MM.1S (cell line): Measurements from ENCODE around the gene GOLGA3.

Experiments
- DNase-seq: peaks from one replicate; pipeline ENCODE4 v3.0.0-alpha.2; 2015
- H2AFZ ChIP-seq: fragments of 300-600 bp; sonication (generic); 2 replicates; pipeline ENCODE4 v1.6.0; 2016; ENCODE audit warnings: antibody characterized with exemption, low read length
- H3F3A ChIP-seq: fragments of 300-600 bp; sonication (generic); 2 replicates; pipeline ENCODE4 v1.6.1; 2016; ENCODE audit warnings: mild to moderate bottlenecking, antibody characterized with exemption, low read length, moderate library complexity, mixed read lengths; ENCODE audit not compliant: insufficient read depth
- H3K27ac ChIP-seq: fragments of 300-600 bp; sonication (generic); 2 replicates; pipeline ENCODE4 v1.5.1; 2016; ENCODE audit warnings: mild to moderate bottlenecking, low read length
- H3K27me3 ChIP-seq: fragments of 300-600 bp; sonication (generic); replicated peaks from 2 replicates; pipeline ENCODE4 v1.6.0; 2016; ENCODE audit warnings: low read length; ENCODE audit not compliant: insufficient read depth
- H3K36me3 ChIP-seq: fragments of 300-600 bp; sonication (generic); replicated peaks from 2 replicates; pipeline ENCODE4 v1.6.1; 2016; ENCODE audit warnings: mild to moderate bottlenecking, low read length, mixed read lengths; ENCODE audit not compliant: insufficient read depth
- H3K4me1 ChIP-seq: fragments of 300-600 bp; sonication (generic); 2 replicates; pipeline ENCODE4 v1.6.1; 2016; ENCODE audit warnings: low read length, mixed read lengths
- H3K4me2 ChIP-seq: fragments of 300-600 bp; sonication (generic); 2 replicates; pipeline ENCODE4 v1.6.0; 2016; ENCODE audit warnings: low read depth, low read length
- H3K4me3 ChIP-seq: fragments of 300-600 bp; sonication (generic); 2 replicates; pipeline ENCODE4 v1.5.1; 2016; ENCODE audit warnings: low read length, mixed read lengths
- H3K79me2 ChIP-seq: fragments of 300-600 bp; sonication (generic); 2 replicates; pipeline ENCODE4 v1.6.1; 2016; ENCODE audit warnings: mixed run types, low read length, mixed read lengths
- H3K9ac ChIP-seq: fragments of 300-600 bp; sonication (generic); 2 replicates; pipeline ENCODE4 v1.6.1; 2016; ENCODE audit warnings: low read length, mixed read lengths
- H3K9me2 ChIP-seq: fragments of 300-600 bp; sonication (generic); replicated peaks from 2 replicates; pipeline ENCODE4 v1.6.1; 2016; ENCODE audit warnings: mild to moderate bottlenecking, low read length, mixed read lengths; ENCODE audit not compliant: insufficient read depth
- H3K9me3 ChIP-seq: fragments of 300-600 bp; sonication (generic); replicated peaks from 2 replicates; pipeline ENCODE4 v1.6.1; 2016; ENCODE audit warnings: mild to moderate bottlenecking, low read length, mixed read lengths; ENCODE audit not compliant: insufficient read depth
- H4K20me1 ChIP-seq: fragments of 300-600 bp; sonication (generic); 2 replicates; pipeline ENCODE4 v1.6.1; 2016; ENCODE audit warnings: mild to moderate bottlenecking, low read length, moderate library complexity, mixed read lengths; ENCODE audit not compliant: insufficient read depth
- EZH2 ChIP-seq: fragments of 300-600 bp; sonication (generic); optimal IDR thresholded peaks from 2 replicates; pipeline ENCODE3; 2017; ENCODE audit warnings: low read depth, mild to moderate bottlenecking, antibody characterized with exemption, low read length, mixed read lengths
- EZH2phosphoT487 ChIP-seq: fragments of 300-600 bp; sonication (generic); IDR thresholded peaks from 2 replicates; pipeline ENCODE4 v1.6.1; 2018; ENCODE audit warnings: antibody characterized with exemption, low read length
- TF ChIP-seq, protein P1 (sequence below): fragments of 300-600 bp; sonication (generic); IDR thresholded peaks from 2 replicates; pipeline ENCODE4 v1.5.1; 2016; ENCODE audit warnings: antibody characterized with exemption, low read length, mixed read lengths

Gene GOLGA3

DNA sequence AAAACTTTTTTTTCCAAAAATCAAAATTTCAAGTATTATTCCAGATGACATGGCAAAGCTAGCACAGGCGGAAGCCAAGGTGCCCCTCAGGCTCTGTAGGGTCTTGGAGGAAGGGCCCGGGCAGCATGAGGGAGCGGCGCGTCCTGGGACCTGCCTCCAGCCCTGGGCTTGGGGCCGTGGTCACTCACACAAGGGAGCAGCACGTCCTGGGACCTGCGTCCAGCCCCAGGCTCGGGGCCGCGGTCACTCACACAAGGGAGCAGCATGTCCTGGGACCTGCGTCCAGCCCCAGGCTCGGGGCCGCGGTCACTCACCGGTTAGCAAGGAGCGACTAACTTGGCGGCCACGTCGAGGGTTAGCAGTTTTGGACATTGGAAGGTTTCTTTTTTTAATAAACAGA is 11.9 kb upstream of the GOLGA3 start:
- Histone ChIP-seq H3K36me3 (no peaks in the 10 kb centered on the region), H3K9ac (no peak overlapping the region), H4K20me1 (no peaks in the 10 kb centered on the region), H3K79me2 (no peaks in the 10 kb centered on the region), H3K4me2 (no peak overlapping the region), H3K9me3 (no peaks in the 10 kb centered on the region), H3K27ac (no peak overlapping the region), H3K4me3 (no peak overlapping the region), H3K4me1 (no peaks in the 10 kb centered on the region), H3F3A (no peaks in the 10 kb centered on the region), H3K9me2 (no peaks in the 10 kb centered on the region), H2AFZ (no peak overlapping the region), H3K27me3 (no peaks in the 10 kb centered on the region)
- no peak for DNase-seq
- no peak for TF ChIP-seq EZH2phosphoT487
- TF ChIP-seq, protein P1, sequence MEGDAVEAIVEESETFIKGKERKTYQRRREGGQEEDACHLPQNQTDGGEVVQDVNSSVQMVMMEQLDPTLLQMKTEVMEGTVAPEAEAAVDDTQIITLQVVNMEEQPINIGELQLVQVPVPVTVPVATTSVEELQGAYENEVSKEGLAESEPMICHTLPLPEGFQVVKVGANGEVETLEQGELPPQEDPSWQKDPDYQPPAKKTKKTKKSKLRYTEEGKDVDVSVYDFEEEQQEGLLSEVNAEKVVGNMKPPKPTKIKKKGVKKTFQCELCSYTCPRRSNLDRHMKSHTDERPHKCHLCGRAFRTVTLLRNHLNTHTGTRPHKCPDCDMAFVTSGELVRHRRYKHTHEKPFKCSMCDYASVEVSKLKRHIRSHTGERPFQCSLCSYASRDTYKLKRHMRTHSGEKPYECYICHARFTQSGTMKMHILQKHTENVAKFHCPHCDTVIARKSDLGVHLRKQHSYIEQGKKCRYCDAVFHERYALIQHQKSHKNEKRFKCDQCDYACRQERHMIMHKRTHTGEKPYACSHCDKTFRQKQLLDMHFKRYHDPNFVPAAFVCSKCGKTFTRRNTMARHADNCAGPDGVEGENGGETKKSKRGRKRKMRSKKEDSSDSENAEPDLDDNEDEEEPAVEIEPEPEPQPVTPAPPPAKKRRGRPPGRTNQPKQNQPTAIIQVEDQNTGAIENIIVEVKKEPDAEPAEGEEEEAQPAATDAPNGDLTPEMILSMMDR: no peak

DNA sequence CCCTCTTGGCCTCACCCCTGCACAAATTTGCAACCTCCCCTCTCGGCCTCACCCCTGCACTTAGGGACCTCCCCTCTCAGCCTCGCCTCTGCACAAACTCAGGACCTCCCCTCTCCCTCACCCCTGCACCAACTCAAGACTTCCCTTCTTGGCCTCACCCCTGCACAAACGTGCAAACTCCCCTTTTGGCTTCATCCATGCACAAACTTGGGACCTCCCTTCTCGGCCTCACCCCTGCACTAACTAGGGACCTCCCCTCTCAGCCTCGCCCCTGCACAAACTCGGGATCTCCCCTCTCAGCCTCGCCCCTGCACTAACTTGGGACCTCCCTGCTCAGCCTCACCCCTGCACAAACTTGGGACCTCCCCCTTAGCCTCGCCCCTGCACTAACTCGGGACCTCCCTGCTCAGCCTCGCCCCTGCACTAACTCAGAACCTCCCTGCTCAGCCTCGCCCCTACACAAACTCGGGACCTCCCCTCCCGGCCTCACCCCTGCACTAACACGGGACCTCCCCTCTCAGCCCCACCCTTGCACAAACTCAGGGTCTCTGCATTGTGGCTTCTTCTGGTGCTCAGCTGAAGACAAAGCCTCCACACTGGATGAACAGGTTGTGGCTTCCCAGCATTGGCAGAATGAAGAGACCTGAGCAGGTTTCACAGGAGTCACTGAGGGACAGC is 11.0 kb upstream of the GOLGA3 start:
- H3K4me1 ChIP-seq: no peaks in the 10 kb centered on the region
- no peak for DNase-seq
- no peaks in the 10 kb centered on the region for H3K79me2 ChIP-seq
- H4K20me1 ChIP-seq: no peaks in the 10 kb centered on the region
- H3K4me3 ChIP-seq: no peak overlapping the region
- H3K27me3 ChIP-seq: no peaks in the 10 kb centered on the region
- no peak overlapping the region for H3K9ac ChIP-seq
- TF ChIP-seq EZH2phosphoT487 (no peak), EZH2 (no peak)
- TF ChIP-seq, protein P1: no peak
- H3K4me2 ChIP-seq: no peak overlapping the region
- no peak overlapping the region for H2AFZ ChIP-seq
- no peaks in the 10 kb centered on the region for H3K36me3 ChIP-seq
- H3F3A ChIP-seq: no peaks in the 10 kb centered on the region
- H3K9me2 ChIP-seq: no peaks in the 10 kb centered on the region
- H3K27ac ChIP-seq: no peak overlapping the region
- no peaks in the 10 kb centered on the region for H3K9me3 ChIP-seq

DNA sequence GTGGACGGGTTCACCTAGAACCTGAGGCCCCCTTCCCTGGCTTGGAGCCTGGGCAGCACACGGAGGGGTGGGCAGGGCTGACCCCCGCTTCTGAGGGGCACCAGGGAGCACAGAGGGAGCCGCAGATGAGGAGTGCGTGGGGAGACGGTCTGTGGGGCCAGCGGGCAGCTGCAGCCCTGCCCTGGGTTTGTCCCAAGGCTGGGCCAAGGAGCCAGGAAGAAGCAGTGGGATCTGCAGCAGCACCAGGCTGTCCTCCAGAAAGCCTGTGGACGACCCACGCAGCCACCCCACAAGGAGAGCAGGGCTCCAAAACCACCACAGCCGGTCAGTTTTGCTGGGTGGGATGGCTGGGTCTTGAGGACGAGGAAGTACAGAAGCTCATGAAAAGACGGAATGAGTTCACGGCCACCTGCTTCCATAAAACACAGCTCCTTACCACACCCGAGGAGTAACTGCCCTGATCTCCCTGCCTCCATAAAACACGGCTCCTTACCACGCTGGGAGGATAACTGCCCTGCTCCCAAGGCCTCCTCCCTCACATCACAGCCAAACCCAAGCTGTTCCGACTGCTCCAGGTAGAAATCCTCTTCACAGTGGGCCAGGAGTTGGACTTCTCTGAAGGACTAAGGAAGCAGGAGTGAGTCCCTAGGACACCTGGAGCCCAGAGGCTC is 9.9 kb upstream of the GOLGA3 start:
- H3K9me2 ChIP-seq: no peaks in the 10 kb centered on the region
- H4K20me1 ChIP-seq: no peaks in the 10 kb centered on the region
- no peak overlapping the region for H3K27ac ChIP-seq
- H3K9ac ChIP-seq: no peak overlapping the region
- no peak for DNase-seq
- H3F3A ChIP-seq: no peaks in the 10 kb centered on the region
- no peak overlapping the region for H3K4me3 ChIP-seq
- H3K79me2 ChIP-seq: no peaks in the 10 kb centered on the region
- H3K27me3 ChIP-seq: no peaks in the 10 kb centered on the region
- H3K4me2 ChIP-seq: no peak overlapping the region
- no peaks in the 10 kb centered on the region for H3K36me3 ChIP-seq
- no peak overlapping the region for H2AFZ ChIP-seq
- no peaks in the 10 kb centered on the region for H3K4me1 ChIP-seq
- H3K9me3 ChIP-seq: no peaks in the 10 kb centered on the region
- TF ChIP-seq, protein P1: no peak
- TF ChIP-seq EZH2phosphoT487: no peak
- no peak for TF ChIP-seq EZH2
